ENCODE results near the gene MUC20. TPM values are rescaled to one million over a fixed set of nuclear protein-coding genes. Genes with fewer than 3 reads are reported as not detected.
"Not testable (repeated sequence)": the region's sequence is repeated elsewhere in the genome, so short reads cannot be mapped to it uniquely, and the experiment has no call there.

The MUC20 gene
- total and polyA plus RNA-seq, 2 of the 8 experiments (the other 6 are each of a cell fraction or from before 2014, with no cell fraction given): 0.24 to 0.26 TPM

DNA sequence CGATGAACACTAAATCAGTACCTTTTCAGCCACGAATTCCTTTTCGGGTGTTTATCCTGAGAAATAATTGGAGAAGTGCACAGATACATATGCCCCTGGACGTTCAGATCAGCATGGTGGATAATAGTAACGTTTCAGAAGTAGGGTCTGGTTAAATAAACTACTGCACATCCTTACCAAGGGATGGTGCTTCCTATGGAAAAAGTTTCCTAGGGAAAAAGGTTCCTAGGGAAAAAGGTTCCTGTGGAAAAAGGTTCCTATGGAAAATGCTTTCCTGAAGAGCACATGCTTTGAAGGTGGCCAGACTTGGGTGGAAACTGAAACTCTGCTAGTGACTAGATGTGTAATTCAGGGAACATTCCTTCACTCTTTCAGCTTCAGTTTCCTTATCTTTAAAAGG, 28.3 kb downstream of the MUC20 start:
- H2BK5ac ChIP-seq (ENCODE audit: low read depth, low read length); H3K14ac ChIP-seq (ENCODE audit: insufficient read length); H3K79me2 ChIP-seq (ENCODE audit: control insufficient read depth in 1 of 2, insufficient read depth in 2 of 2, low read length in 2 of 2); H3K18ac ChIP-seq (ENCODE audit: extremely low read depth, low read length); H3K4me2 ChIP-seq (ENCODE audit: insufficient read depth in 1 of 2, low read depth in 2 of 2, low read length in 2 of 2); POLR2A ChIA-PET (ENCODE audit: partially characterized antibody); H3K4me3 ChIP-seq (ENCODE audit: extremely low read depth in 1 of 4, insufficient read depth in 2 of 4, low read depth in 3 of 4, low read length in 4 of 4); H2AK5ac ChIP-seq (ENCODE audit: low read depth, low read length); H2BK12ac ChIP-seq (ENCODE audit: low read depth, low read length); H3K9me3 ChIP-seq (ENCODE audit: insufficient read depth in 2 of 2, low read depth in 1 of 2, low read length in 1 of 2); H4K20me1 ChIP-seq (replicated peaks in 1 of 2; ENCODE audit: control insufficient read depth in 1 of 2, insufficient read depth in 2 of 2, low read length in 2 of 2); FAIRE-seq; H3K56ac ChIP-seq (replicated peaks; ENCODE audit: insufficient read length, low read depth, low read length); H3K36me3 ChIP-seq (ENCODE audit: control insufficient read depth in 2 of 4, insufficient read depth in 4 of 4, low read length in 3 of 4); H3K4me1 ChIP-seq (replicated peaks in 1 of 4; ENCODE audit: control insufficient read depth in 3 of 4, insufficient read depth in 4 of 4, low read length in 3 of 4); H3K79me1 ChIP-seq (ENCODE audit: low read depth, low read length); H3K27ac ChIP-seq (ENCODE audit: low read depth, low read length); DNase-seq (ENCODE audit: low read depth in 1 of 2, low spot score in 2 of 2); H2BK20ac ChIP-seq (ENCODE audit: low read length); H4K91ac ChIP-seq (replicated peaks; ENCODE audit: insufficient read length, low read length); H4K8ac ChIP-seq (ENCODE audit: extremely low read depth, insufficient read depth, low read length); H3K23ac ChIP-seq (ENCODE audit: insufficient read length); H3K9ac ChIP-seq (replicated peaks in 1 of 4; ENCODE audit: extremely low read depth in 1 of 4, low read depth in 3 of 4, low read length in 3 of 4); H2BK15ac ChIP-seq (ENCODE audit: low read length); H3K23me2 ChIP-seq (ENCODE audit: low read depth, low read length); H2BK120ac ChIP-seq (replicated peaks; ENCODE audit: low read depth, low read length); H2AFZ ChIP-seq (ENCODE audit: low read length); H4K5ac ChIP-seq (ENCODE audit: insufficient read length, low read depth, low read length); H3K4ac ChIP-seq (replicated peaks; ENCODE audit: insufficient read length, low read depth, low read length): not testable (repeated sequence)
- 88% methylated on average over 5 of the region's 5 CpGs; no CpG with 5 or more reads in 1 of the 2 experiments for WGBS, 2 experiments (ENCODE audit: extremely low coverage in 1 of 2, insufficient coverage in 1 of 2, insufficient read length in 1 of 2, insufficient replicate concordance in 2 of 2, low coverage in 1 of 2, low lambda C conversion rate in 2 of 2, missing lambda C conversion rate in 1 of 2)
- CTCF ChIA-PET (ENCODE audit: partially characterized antibody): interaction anchor here (1.6 to 2.2 kb wide), 4 partner anchors 10 to 151 kb away, joined by 4 to 14 read pairs (median 8); partner anchors contain the start of gene MUC20
- peaks cover 0 to 19% (median 16%) of the 10 kb centered on the region in 4 experiments; a peak in 6 of 7 replicates for H3K27me3 ChIP-seq (replicated peaks in 1 of 4; ENCODE audit: control insufficient read depth in 3 of 4, extremely low read depth in 1 of 4, insufficient read depth in 3 of 4, low read length in 3 of 4)

Measured in H1 (cell line).